Fibroblast of lung (primary cell): ENCODE measurements around the gene TNFRSF1A.

Experiments used
- EZH2 ChIP-seq: IDR thresholded peaks from 2 replicates; pipeline ENCODE4 v1.5.1; 2012; ENCODE audit warnings: low read length, control low read depth, mild to moderate bottlenecking; ENCODE audit errors: missing control alignments
- TF ChIP-seq, protein P1 (sequence below), 2 donors: IDR thresholded peaks in 1 of 2; conservative IDR thresholded peaks in 1 of 2; 1 replicate in 1 of 2; 2 replicates in 1 of 2; pipeline ENCODE4 v1.5.1; 2011 to 2012; ENCODE audit warnings: low read length in 2 of 2, control low read depth in 1 of 2, inconsistent platforms in 1 of 2, low read depth in 1 of 2, mild to moderate bottlenecking in 1 of 2

DNA sequence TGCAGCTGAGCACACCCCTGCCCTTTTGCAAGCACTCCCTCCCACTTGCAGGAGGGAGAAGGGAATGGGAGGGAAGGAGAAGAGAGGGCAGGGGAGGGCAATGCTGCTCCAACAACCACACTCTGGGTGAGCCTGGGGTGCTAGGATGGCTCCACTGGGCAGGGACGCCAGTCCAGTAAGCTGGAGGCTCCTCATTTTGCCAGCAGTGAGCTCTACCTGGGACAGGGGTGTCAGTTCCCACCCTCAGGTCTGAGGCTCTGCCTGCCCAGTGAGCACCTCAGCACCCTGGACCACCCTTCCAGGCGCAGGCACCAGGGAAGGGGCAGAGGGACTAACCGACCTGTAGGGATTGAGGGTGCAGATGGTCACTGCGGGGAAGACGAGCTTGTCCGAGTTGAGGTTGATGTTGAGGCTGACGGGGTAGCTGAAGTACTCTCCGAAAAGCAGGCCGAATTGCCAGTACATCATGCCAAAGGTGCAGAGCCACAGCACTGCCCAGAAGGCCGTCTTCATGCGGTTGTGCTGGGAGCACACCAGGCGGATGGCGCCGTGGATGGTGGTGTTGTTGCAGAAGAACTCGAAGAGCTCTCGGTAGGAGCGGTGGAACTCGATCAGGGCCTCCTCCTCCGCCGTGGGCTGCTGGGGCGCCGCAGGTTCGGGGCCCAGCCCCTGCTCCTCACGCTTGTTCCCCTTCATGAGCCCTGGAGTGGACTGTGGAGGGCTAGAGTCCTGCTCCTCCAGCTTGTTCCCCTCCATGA is 32.3 kb upstream of the TNFRSF1A start:
- TF ChIP-seq, protein P1, sequence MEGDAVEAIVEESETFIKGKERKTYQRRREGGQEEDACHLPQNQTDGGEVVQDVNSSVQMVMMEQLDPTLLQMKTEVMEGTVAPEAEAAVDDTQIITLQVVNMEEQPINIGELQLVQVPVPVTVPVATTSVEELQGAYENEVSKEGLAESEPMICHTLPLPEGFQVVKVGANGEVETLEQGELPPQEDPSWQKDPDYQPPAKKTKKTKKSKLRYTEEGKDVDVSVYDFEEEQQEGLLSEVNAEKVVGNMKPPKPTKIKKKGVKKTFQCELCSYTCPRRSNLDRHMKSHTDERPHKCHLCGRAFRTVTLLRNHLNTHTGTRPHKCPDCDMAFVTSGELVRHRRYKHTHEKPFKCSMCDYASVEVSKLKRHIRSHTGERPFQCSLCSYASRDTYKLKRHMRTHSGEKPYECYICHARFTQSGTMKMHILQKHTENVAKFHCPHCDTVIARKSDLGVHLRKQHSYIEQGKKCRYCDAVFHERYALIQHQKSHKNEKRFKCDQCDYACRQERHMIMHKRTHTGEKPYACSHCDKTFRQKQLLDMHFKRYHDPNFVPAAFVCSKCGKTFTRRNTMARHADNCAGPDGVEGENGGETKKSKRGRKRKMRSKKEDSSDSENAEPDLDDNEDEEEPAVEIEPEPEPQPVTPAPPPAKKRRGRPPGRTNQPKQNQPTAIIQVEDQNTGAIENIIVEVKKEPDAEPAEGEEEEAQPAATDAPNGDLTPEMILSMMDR (conservative IDR thresholded peaks at IDR 0.05 in 1 of 2, IDR thresholded peaks at IDR 0.05 in 1 of 2; ENCODE audit: low read depth in 1 of 2, low read length in 2 of 2), result no peak
- no peak for TF ChIP-seq EZH2
